SU-DHL-6 (cell line): ENCODE results near the gene TSHZ2.

ENCODE experiments used
- EZH2phosphoT487 ChIP-seq: fragments of 200-600 bp; sonication (generic), shearing (Covaris generic); conservative IDR thresholded peaks from 2 replicates; pipeline ENCODE4 v1.6.1; 2018; ENCODE audit warnings: mild to moderate bottlenecking, antibody characterized with exemption, low read length, moderate library complexity, mixed read lengths
- TF ChIP-seq, protein P1 (sequence below): fragments of 200-600 bp; sonication (generic); IDR thresholded peaks from one replicate; pipeline ENCODE4 v1.5.1; 2017; ENCODE audit warnings: antibody characterized with exemption, mild to moderate bottlenecking, low read length, moderate library complexity; ENCODE audit not compliant: insufficient read depth, poor library complexity, severe bottlenecking

DNA sequence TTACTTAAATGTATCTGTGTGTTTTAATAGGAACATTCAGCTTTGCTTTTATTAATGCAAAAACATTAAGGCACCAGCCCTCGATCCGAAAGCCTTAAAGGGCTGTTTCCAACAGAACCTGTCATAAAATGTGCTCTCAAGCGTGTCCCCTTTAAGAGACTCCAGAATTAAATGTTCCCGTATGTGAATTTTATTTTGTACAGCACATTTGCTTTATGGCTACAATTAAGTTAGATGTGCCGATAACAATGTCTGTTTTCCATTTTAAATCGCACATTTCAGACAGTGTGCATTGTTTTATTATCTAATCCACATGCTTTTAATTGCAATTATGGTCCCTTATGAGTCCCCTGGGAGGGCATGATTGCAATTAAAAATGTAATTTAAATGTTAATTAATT is 198.9 kb downstream of the TSHZ2 start:
- TF ChIP-seq, protein P1, sequence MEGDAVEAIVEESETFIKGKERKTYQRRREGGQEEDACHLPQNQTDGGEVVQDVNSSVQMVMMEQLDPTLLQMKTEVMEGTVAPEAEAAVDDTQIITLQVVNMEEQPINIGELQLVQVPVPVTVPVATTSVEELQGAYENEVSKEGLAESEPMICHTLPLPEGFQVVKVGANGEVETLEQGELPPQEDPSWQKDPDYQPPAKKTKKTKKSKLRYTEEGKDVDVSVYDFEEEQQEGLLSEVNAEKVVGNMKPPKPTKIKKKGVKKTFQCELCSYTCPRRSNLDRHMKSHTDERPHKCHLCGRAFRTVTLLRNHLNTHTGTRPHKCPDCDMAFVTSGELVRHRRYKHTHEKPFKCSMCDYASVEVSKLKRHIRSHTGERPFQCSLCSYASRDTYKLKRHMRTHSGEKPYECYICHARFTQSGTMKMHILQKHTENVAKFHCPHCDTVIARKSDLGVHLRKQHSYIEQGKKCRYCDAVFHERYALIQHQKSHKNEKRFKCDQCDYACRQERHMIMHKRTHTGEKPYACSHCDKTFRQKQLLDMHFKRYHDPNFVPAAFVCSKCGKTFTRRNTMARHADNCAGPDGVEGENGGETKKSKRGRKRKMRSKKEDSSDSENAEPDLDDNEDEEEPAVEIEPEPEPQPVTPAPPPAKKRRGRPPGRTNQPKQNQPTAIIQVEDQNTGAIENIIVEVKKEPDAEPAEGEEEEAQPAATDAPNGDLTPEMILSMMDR, result no peak
- no peak for TF ChIP-seq EZH2phosphoT487
